Medulla oblongata (tissue), 1 donor: ENCODE data around the gene MAF.

Experiments used
- DNase-seq: peaks from one replicate; pipeline ENCODE4 v3.0.0-alpha.2; 2015; ENCODE audit errors: extremely low spot score

The MAF gene

DNA sequence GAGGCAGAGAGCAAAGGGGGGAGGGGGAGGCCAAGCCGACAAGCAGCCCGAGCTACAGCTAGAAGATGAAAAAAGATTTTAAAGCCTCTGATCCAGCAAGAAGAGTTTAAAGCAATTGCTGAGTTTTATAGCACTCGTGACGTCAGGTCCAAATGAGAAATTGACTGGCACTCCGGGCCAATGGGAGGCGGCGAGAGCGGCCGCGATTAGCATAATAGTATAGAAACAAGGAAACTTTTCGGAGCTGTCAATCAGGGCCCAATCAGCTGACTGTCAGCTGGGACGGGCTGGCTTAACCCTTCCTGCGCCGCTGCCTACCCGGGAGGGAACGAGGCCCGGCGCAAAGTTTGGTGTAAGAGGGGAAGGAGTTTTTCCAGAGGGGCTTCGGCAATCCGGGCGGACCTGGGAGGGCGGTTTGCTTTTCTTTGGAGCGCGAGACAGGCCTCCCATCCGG lies at the start of gene MAF:
Gene MAF (minus strand): TSS at position 100 of the 454 bp plus-strand sequence. CDS start 835 bp downstream, outside the sequence.
- DNase-seq: peak; percentile 98

GRCh38 chr16:79648826-79649225 lies 48.3 kb upstream of the MAF start:
- DNase-seq: no peak

DNA sequence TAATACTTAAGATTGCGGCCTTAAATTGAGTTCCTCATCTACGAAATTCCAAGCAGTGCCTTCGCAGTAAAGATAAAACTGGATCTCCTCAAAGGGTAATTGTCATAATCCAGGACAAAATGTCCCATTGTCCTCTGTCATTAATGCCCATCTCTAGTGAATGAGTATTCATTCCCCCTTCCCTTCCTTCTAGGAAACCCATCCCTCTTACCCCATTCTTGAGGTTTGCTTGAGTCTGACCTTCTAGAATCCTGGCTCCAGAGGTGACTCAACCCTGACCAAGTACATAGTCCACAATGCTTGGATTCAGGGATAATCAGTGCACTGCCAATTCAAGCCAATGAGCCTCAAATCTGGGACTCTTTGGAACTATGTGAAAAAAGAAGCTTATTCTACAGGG lies 47.0 kb upstream of the MAF start:
- peak; percentile 6 for DNase-seq

DNA sequence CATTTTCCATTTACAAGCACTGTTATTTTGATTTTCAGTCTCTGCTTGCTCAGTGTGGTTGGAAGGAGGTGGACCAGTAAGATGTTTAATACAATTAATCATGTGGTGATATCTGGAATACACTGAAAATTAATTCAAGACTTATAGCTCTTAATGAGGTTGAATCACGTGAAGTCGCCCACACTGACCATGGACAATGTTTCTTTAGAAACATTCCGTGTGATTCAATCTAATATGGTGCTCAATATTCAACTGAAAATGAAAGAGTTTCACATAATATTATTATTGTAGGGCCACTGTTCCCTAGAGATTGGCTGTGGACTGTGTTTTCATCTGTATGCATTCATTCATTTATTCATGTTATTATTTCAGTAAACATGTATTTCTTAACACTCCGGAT lies 45.2 kb upstream of the MAF start:
- no peak for DNase-seq

DNA sequence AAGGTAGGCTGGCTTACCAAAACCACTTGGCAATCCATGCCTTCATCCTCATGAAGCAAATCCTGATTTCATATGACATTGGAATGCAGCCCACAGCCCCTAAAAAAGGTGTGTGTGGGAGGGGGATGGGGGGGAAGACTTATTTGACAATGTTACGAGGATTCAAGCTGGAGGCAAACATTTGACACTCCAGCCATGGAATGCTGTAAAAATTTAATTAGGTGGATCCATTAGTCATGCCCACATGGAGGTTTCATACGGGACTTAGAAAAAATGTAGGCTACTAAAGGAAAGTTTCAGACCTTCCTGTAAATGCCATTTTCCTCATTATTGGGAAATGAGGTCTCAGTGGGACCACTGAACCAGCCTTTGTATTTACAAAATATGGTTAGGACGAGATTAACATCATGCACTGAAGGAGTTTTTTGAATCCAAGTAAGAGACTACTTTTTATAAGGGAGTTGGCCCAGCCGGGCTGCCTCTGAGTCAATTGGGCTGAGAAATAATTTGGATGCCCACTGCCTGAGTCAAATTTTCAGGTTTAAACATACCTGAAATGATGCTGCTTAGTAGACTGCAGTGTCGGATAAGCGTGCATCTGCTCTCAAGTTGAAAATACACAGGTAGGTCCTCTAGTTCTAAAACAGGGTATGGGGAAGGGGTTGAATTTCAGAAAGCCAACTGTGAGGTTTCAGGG lies 44.6 kb upstream of the MAF start:
- DNase-seq: no peak

GRCh38 chr16:79642652-79643051 lies 42.1 kb upstream of the MAF start:
- no peak for DNase-seq

GRCh38 chr16:79640513-79641360 lies 40.2 kb upstream of the MAF start:
- DNase-seq: no peak

DNA sequence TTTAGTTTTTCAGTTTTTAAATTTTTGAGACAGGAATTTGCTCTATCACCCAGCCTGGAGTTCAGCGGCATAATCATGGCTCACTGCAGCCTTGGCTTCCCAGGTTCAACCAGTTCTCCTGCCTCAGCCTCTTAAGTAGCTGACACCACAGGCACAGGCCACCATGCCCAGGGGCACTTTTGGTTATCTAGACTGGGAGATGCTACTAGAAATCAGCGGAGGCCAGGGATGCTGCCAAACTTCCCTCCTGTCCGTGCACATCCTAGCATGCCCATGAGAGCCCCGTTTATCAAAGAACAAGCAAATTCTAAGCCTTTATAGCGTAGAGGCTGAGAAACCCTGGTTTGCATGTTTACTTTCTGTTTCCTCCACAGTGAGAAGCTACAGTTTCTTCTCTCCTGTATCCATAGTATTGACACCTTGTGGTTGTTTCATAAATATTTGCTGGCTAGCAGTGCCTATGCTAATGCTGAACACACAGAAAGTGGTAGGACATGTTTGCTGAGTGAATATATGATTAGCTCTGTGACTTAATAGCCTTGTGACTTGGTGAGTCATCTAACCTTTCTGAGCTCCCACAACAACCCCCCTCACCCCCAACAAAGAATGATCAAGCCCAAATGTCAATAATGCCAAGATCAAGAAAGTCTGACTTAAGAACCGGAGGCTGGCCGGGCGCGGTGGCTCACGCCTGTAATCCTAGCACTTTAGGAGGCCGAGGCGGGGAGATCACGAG lies 39.2 kb upstream of the MAF start:
- DNase-seq: no peak

DNA sequence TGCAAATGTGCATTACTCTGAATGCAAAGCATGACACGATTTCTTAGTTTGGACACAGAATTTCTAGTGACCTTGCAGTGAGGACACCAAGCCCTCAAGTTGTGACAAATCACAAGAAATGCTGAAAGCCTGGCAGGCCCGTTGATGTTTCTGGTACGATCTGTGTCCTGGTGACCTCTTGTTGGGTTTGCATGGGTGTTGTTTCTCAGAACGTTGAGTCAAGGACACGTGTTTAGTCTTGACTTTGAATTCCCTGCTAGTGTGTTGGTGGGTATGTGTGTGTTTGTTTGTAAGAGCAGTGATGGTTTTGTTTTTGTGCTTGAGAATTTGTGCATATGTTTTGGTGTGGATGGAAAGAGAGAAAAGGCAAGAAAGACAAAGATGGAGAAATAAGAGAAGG lies 37.8 kb upstream of the MAF start:
- no peak for DNase-seq

- DNase-seq: no peak
Observed at GRCh38 chr16:79635488-79635887, 35.0 kb upstream of the MAF start.

DNA sequence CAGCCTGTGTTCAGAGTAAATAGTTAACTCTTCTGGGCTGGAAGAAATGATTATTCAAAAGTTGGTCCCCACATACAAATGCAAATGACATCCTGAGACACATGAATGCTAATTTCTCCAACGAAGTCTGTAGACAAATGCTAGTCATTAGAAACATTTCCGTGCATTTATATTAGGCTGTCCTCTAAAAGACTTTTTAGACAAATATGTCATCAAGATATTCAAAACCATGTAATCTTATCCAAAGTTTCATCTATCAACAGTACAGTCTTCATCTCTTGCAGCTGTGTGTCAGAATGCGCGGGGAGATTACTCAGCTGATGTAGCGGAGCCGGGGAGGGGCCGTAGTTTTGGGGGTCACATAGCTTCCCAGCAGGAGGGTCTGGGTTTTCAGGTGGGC lies 33.8 kb upstream of the MAF start:
- no peak for DNase-seq

GRCh38 chr16:79632289-79632688 lies 31.8 kb upstream of the MAF start:
- DNase-seq: no peak

GRCh38 chr16:79628988-79629387 lies 28.5 kb upstream of the MAF start:
- DNase-seq: no peak

- no peak for DNase-seq
Observed at GRCh38 chr16:79628501-79628975, 28.0 kb upstream of the MAF start.

DNA sequence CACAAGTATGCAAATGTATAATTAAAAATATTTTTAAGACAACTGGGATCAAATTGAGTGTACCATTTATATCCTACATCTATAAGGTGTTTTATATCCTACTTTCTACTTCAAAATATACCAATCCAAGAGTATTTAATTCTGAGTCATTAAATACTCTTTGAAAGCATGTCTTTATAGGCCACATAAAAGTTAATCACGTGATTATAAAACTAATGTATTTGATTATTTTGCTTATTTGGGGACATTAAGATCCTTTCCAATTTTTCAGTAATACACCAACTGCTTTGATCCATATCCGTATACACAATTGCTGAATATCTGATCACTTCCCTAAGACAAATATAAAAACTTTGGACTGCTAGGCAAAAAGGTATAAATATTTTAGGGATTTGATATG lies 26.6 kb upstream of the MAF start:
- no peak for DNase-seq

DNA sequence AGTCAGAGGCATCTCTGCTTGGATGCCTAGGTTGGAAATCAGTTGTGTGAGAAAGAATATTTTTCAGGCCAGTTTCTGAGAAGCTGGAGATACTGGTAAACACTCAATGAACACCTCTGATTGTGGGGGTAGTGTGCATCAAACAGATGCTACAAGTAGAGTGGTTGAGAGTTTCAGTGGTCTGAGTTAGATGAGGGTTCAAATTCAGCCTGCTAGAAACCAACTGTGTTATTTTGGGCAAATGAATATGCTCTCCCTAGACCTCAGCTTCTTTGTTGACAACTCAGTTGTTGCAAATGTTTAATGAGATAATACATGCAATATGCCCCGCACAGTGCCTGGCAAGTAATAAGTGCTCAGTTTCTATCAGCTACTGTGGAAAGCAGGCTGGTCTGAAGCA lies 25.2 kb upstream of the MAF start:
- no peak for DNase-seq

DNA sequence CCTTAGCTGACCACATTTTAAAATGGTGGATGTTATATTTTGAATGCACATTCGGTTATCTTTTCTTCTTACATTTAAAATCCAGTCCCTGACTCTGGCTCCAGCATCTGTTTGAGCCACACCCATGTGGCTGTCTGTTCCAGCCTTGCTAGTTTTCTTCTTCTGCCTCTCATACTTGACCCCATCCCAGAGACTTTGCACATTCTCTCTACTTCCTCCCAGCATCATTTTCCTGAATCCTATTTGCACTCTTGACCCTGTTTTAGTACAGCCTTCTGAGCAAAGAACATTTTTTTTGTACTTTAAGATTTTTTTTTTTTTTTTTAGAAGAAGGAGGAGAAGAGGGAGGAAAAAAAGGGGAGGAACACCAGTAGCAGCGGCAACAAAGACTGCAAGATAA lies 23.3 kb upstream of the MAF start:
- DNase-seq: no peak

- DNase-seq: no peak
Observed at GRCh38 chr16:79623062-79623461, 22.5 kb upstream of the MAF start.

DNA sequence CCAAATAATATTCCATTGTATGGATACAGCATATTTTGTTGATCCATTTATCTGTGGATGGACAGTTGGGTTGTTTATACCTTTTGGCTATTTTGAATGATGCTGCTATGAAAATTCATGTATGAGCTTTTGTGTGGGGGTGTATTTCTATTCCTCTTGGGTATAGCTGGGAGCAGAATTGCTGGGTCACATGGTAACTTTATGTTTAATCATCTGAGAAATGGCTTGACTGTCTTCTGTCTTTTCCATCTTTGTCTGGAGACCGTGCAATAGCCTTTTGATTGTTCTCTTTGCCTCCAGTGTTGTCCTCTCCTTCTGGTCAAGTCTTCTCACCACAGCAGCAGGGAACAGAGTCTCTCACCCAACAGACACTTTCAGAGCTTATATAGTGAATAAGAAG lies 20.5 kb upstream of the MAF start:
- no peak for DNase-seq

GRCh38 chr16:79618692-79619050 lies 18.1 kb upstream of the MAF start:
- DNase-seq: no peak

DNA sequence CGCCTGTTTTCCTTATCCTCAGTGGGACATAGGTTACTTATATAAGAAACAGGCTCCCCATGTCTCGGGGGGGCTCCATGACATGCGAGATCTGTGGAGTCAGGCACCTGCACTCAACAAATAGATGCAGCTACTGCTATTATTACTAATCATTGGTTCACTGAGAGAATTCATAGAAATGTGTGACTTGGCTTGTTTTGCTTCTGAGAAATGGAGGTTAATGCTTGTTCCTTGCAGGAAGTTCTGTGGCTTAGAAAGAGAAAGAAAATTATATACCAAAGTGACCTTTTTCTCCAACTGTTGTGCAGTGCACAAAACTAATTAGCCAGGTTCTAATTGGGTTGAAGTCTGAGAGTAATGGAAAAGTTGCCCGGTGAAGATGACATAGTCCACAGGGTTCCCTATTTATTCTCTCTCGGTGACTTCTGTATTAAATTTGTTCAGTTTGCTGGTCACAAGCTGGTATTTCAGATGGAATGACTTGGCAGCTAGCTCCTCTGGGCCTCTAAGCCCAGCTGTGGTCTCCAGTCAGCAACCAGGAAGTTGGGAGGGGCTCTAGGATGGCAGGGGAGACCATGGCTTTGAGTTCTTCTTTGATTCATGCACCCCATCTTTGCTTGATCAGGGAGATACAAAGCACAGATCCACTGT lies 17.6 kb upstream of the MAF start:
- DNase-seq: no peak

GRCh38 chr16:79613009-79613408 lies 12.5 kb upstream of the MAF start:
- DNase-seq: no peak
